Measurements from ENCODE around the gene TRMO.

The TRMO gene

GRCh38 chr9:97858826-97859225 is 63.5 kb downstream of the TRMO start:
- DNase-seq (ENCODE audit: low spot score), result no peak

- no peak for DNase-seq (ENCODE audit: low spot score)
Observed at GRCh38 chr9:97858393-97858713, 63.9 kb downstream of the TRMO start.

- DNase-seq (ENCODE audit: low spot score), result no peak
Observed at GRCh38 chr9:97857606-97858392, 64.5 kb downstream of the TRMO start.

- DNase-seq (ENCODE audit: low spot score), result no peak
Observed at GRCh38 chr9:97856857-97857605, 65.3 kb downstream of the TRMO start.

GRCh38 chr9:97855899-97856298 is 66.4 kb downstream of the TRMO start:
- DNase-seq (ENCODE audit: low spot score), result no peak

GRCh38 chr9:97855486-97855875 is 66.8 kb downstream of the TRMO start:
- no peak for DNase-seq (ENCODE audit: low spot score)

GRCh38 chr9:97854696-97855485 is 67.4 kb downstream of the TRMO start:
- DNase-seq (ENCODE audit: low spot score), result no peak
